Effector memory CD8-positive, alpha-beta T cell (primary cell): ENCODE measurements around the gene CLDN16.

Source experiments
- ATAC-seq: fragments of 150-1000 bp; cut with Tn5 transposase; replicated peaks from 2 replicates; pipeline ENCODE4 v1.10.0; 2021; ENCODE audit warnings: mild to moderate bottlenecking, moderate library complexity
- DNase-seq, 3 experiments: peaks; one replicate each; pipeline ENCODE4 v3.0.0; 2021
- H3K27ac Mint-ChIP-seq, 2 donors: one replicate each; pipeline ENCODE4 v1.8.0; 2022; ENCODE audit warnings: mild to moderate bottlenecking in 2 of 2, mixed read lengths in 2 of 2, moderate library complexity in 2 of 2
- H3K27me3 Mint-ChIP-seq, 2 donors: one replicate each; pipeline ENCODE4 v1.8.0; 2022; ENCODE audit warnings: mixed read lengths in 2 of 2
- H3K36me3 Mint-ChIP-seq: one replicate; pipeline ENCODE4 v1.8.0; 2022; ENCODE audit warnings: mild to moderate bottlenecking, moderate library complexity, mixed read lengths; ENCODE audit not compliant: insufficient read depth
- H3K4me1 Mint-ChIP-seq, 2 donors: one replicate each; pipeline ENCODE4 v1.8.0; 2022; ENCODE audit warnings: low read depth in 2 of 2, mixed read lengths in 2 of 2
- H3K4me3 Mint-ChIP-seq, 2 donors: one replicate each; pipeline ENCODE4 v1.8.0; 2022; ENCODE audit warnings: mild to moderate bottlenecking in 2 of 2, mixed read lengths in 2 of 2, moderate library complexity in 2 of 2
- H3K9me3 Mint-ChIP-seq, 2 donors: one replicate each; pipeline ENCODE4 v1.8.0; 2022; ENCODE audit warnings: mixed read lengths in 2 of 2

Gene CLDN16

DNA sequence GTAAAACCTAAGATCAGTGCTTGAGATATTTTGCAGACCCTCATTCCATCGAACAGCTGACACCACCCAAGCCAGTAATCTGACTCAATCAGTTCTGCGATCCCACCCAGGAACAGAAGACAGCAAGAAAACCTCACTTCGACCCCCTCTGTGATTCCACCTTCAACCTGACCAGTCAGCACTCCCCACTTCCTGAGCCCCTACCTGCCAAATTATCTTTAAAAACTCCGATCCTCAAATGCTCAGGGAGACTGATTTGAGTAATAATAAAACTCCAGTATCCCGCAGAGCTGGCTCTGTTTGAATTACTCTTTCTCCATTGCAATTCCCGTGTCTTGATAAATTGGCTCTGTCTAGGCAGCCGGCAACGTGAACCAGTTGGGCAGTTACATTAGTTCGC, 25.7 kb upstream of the CLDN16 start:
- no peak overlapping the region for H3K4me3 Mint-ChIP-seq
- DNase-seq (no peak), ATAC-seq (no peak)
- H3K4me1 Mint-ChIP-seq = no peaks in the 10 kb centered on the region
- H3K9me3 Mint-ChIP-seq = no peaks in the 10 kb centered on the region
- no peaks in the 10 kb centered on the region for H3K36me3 Mint-ChIP-seq
- no peak overlapping the region for H3K27ac Mint-ChIP-seq
- peaks cover 19 to 23% of the 10 kb centered on the region in 2 donors for H3K27me3 Mint-ChIP-seq

DNA sequence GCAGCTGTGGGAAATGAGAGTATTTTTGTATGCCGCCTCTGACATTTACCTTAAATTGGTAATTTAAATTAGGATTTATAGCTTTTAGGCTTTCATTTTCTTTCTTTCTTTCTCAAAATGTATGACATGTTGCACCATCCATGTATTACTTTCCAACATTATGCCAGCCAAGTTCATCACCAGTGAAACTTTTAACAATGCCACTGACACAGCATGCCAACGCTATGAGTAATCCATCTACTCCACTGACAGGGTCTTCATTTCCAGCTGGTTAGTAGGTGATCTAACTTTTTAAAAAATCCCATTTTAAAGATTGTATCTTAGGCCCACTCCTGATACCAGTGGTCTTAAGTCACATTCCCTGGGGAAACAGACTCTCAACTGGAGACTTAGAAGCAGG, 21.8 kb upstream of the CLDN16 start:
- peaks cover 14 to 23% of the 10 kb centered on the region in 2 donors for H3K27me3 Mint-ChIP-seq
- H3K9me3 Mint-ChIP-seq = no peaks in the 10 kb centered on the region
- ATAC-seq (no peak), DNase-seq (no peak)
- no peaks in the 10 kb centered on the region for H3K4me1 Mint-ChIP-seq
- H3K36me3 Mint-ChIP-seq = peaks cover 3% of the 10 kb centered on the region
- H3K27ac Mint-ChIP-seq = no peak overlapping the region
- H3K4me3 Mint-ChIP-seq = no peak overlapping the region

DNA sequence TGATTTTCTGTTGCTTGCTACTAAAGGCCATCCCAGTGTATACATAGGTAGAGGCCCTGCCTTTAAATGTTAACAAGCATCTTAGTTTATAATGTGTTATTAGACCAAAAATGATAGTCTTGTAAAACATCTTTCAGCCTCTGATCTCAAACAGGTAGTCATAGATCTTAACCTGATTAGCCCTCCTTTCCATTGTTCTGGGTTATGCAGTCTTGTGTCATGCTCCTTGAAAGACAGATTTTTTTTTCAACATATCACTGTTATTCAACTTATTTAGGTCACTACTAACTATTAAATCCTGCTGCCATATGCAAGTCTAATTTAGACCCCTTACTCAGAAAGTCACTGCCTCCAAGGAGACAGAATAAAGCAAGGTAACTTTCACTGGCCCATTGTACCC, 19.1 kb upstream of the CLDN16 start:
- no peak for ATAC-seq
- Mint-ChIP-seq H3K4me1 (no peaks in the 10 kb centered on the region), H3K27me3 (peaks cover 20 to 35% of the 10 kb centered on the region in 2 donors), H3K36me3 (peaks cover 3% of the 10 kb centered on the region), H3K9me3 (no peaks in the 10 kb centered on the region), H3K27ac (no peak overlapping the region), H3K4me3 (no peak overlapping the region)
- DNase-seq = no peak

DNA sequence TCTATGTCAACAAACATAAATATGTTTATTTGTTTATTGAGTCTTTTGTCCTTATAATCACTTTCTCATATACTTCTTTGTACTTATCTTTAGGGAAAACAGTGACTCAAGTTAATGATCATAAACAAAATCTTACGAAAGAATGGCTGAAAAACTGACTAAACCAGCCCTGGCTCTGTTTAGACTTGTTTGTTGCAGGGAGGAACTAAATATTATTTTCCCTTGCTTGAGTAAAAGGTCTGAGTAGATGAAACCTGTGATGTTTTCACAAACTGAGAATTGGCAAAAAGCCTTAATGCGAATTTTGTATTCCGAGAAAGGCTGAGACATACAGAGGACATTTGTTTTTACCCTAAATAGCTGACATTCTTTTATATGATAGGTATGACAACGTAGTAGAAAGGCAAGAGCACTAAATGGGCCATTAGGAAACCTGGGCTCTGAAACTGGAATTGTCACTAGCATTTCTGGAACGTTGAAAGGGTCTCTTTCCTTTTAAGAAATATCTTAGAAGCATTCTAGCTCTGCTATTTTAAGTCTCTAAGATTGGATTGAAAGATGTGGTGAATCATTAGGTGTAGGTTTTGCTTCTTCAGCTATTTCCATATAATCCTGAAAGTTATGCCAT, 18.2 kb upstream of the CLDN16 start:
- H3K4me3 Mint-ChIP-seq = no peak overlapping the region
- no peak overlapping the region for H3K27ac Mint-ChIP-seq
- no peak for DNase-seq
- H3K4me1 Mint-ChIP-seq = no peaks in the 10 kb centered on the region
- no peaks in the 10 kb centered on the region for H3K9me3 Mint-ChIP-seq
- H3K36me3 Mint-ChIP-seq = peaks cover 3% of the 10 kb centered on the region
- ATAC-seq = no peak
- peaks cover 20 to 27% of the 10 kb centered on the region in 2 donors for H3K27me3 Mint-ChIP-seq

DNA sequence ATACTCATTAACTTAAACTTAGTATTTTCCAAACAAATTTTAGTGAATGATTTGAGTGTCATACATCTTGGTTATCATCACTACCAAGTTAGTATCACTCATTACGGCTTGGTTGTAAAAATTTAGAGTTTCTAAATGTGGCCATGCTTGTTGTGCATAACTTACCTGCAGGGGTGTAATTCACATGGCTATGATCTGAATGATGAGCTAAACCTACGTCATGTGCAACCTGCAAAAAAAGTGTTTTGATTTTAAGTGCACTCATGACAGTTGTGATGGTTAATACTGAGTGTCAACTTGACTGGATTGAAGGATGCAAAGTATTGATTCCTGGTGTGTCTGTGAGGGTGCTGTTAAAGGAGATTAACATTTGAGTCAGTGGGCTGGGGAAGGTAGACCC, 17.6 kb upstream of the CLDN16 start:
- Mint-ChIP-seq H3K4me3 (no peak overlapping the region), H3K9me3 (no peaks in the 10 kb centered on the region), H3K36me3 (peaks cover 3% of the 10 kb centered on the region), H3K4me1 (no peaks in the 10 kb centered on the region), H3K27ac (no peak overlapping the region), H3K27me3 (peaks cover 15 to 21% of the 10 kb centered on the region in 2 donors)
- ATAC-seq = no peak
- no peak for DNase-seq

DNA sequence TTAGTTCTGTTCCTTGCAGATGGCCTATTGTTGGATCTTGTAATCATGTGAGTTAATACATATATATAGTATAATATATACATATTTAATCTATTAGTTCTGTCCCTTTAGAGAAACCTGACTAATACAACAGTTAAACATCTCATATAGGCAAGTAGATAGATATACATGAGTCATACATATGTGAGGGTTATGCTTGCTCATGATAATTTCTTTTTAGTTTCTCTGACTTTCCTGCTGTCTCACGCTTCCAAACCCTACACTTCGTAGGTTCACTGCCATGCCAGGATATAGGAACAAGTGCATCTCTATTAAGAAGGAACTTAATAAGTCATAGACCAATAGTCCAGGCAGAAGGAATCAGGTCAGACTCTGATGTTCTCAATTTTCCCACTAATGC, 16.8 kb upstream of the CLDN16 start:
- no peak overlapping the region for H3K27ac Mint-ChIP-seq
- H3K4me1 Mint-ChIP-seq = no peaks in the 10 kb centered on the region
- no peaks in the 10 kb centered on the region for H3K9me3 Mint-ChIP-seq
- H3K27me3 Mint-ChIP-seq = peaks cover 20 to 22% of the 10 kb centered on the region in 2 donors
- peaks cover 3% of the 10 kb centered on the region for H3K36me3 Mint-ChIP-seq
- DNase-seq (no peak), ATAC-seq (no peak)
- H3K4me3 Mint-ChIP-seq = no peak overlapping the region

DNA sequence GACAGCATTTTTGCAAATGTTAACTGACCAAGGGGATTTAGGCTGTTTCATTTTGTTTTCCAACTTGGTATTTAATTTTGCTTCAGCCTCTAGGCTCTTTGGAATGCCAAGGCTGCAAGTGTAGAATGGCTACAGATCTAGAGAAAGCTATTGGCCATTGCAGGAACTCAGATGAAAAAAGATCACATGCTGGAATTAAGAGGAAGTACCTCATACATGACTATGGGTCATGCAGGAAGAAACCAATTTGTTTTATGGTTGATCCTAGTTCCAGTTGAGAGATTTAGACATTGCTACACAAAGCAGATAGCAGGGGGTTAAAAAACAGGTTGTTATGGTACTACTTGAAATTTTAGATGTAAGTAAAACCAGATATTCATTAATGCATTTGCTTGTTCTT, 12.7 kb upstream of the CLDN16 start:
- Mint-ChIP-seq H3K36me3 (no peaks in the 10 kb centered on the region), H3K4me3 (no peak overlapping the region), H3K9me3 (no peaks in the 10 kb centered on the region), H3K27me3 (peaks cover 30 to 32% of the 10 kb centered on the region in 2 donors), H3K4me1 (no peaks in the 10 kb centered on the region), H3K27ac (no peak overlapping the region)
- DNase-seq = no peak
- no peak for ATAC-seq

DNA sequence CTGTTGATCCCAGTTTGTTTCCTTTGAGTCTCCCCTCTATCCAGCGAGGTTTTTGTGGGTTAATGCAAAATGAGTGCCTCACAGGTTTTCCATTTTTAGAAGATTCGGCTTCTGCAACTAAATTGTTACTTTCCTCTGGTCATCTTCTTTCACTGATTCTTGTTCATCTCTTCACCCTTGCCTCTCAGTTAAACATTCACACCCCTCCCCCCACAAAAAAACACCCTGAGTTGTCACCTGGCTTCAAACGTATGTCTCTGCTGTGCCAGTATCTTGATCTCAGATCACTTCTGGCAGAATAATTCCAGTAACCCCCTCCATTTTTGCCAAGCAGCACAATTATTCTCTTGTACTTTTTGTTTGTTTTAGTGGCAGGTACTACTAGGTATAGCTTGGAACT, 12.3 kb upstream of the CLDN16 start:
- ATAC-seq (no peak), DNase-seq (no peak)
- H3K36me3 Mint-ChIP-seq = no peaks in the 10 kb centered on the region
- H3K27me3 Mint-ChIP-seq = peaks cover 30 to 34% of the 10 kb centered on the region in 2 donors
- no peak overlapping the region for H3K27ac Mint-ChIP-seq
- H3K9me3 Mint-ChIP-seq = no peaks in the 10 kb centered on the region
- H3K4me1 Mint-ChIP-seq = no peaks in the 10 kb centered on the region
- H3K4me3 Mint-ChIP-seq = no peak overlapping the region

DNA sequence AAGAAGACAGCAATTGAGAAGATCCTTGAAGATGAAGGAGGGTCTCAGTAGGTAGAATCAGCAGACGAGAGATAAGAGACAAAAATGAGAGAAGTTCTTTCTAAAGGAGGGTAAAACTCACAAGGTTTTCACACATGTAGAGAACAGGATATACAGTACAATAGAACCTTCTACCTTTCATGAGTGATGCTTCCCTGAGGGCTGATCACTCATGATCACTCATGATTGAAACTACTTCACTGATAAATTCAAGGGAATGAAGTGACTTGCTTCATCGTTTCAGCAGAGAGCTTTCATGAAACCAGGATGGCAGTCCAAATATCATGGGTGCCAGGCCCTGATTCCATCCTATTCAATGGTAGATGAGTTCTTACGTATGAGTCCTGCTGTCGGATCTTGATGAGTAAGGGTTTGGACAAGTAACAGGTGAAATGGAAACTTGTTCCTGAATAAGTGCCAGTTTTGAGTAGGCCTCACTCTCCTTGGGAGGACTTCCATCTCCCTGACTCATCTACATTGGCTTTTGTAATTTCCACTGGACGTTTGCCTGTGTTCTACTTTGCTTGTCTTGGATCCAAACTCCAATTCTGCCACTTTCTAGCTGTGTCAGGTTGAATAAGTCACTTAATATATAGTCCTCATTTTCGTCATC, 9.6 kb upstream of the CLDN16 start:
- Mint-ChIP-seq H3K4me3 (no peak overlapping the region), H3K27ac (no peak overlapping the region), H3K4me1 (no peaks in the 10 kb centered on the region), H3K27me3 (peaks cover 13 to 30% of the 10 kb centered on the region in 2 donors), H3K9me3 (no peaks in the 10 kb centered on the region), H3K36me3 (no peaks in the 10 kb centered on the region)
- ATAC-seq (no peak), DNase-seq (no peak)

DNA sequence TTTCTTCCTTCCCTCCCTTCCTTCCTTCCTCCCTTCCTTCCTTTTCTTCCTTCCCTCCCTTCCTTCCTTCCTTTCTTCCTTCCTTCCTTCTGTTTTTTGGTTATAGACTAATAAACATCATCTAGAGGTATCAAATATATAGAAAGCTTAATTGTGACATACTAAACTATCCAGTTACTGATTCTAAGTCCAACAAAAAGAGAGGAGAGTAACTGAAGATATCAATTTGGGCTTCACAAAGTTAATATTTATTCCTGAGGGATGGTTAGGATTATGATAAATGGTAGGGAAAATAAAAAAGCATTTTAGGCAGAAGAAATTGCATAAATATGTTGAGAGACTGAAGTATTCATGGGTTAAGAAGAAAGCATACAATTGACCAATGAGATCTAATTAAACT, 7.8 kb upstream of the CLDN16 start:
- Mint-ChIP-seq H3K4me1 (no peaks in the 10 kb centered on the region), H3K4me3 (no peak overlapping the region), H3K9me3 (no peaks in the 10 kb centered on the region), H3K27me3 (peaks cover 13 to 26% of the 10 kb centered on the region in 2 donors), H3K27ac (no peak overlapping the region), H3K36me3 (no peaks in the 10 kb centered on the region)
- ATAC-seq (no peak), DNase-seq (no peak)

DNA sequence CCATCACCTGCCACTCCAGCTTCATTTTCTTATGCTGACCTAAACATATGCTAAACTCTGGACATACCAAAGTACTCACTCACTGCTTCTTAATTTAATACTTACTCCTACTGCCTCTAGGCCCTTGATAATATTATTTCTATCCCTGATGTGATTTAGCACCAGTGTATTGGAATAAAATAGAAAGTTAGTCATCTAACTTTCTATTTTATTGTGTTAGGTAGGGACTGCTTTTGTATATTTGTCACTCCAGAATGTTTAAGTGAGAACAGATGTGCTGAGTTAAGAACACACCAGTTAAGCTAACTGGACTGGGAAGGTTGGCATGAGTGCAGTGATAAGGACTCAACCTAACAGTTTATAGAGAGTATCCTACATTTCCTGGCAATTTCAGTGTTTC, 6.5 kb upstream of the CLDN16 start:
- no peak overlapping the region for H3K4me3 Mint-ChIP-seq
- H3K27me3 Mint-ChIP-seq = peaks cover 5 to 22% of the 10 kb centered on the region in 2 donors
- DNase-seq (no peak), ATAC-seq (no peak)
- no peaks in the 10 kb centered on the region for H3K9me3 Mint-ChIP-seq
- no peak overlapping the region for H3K27ac Mint-ChIP-seq
- no peaks in the 10 kb centered on the region for H3K36me3 Mint-ChIP-seq
- no peaks in the 10 kb centered on the region for H3K4me1 Mint-ChIP-seq

DNA sequence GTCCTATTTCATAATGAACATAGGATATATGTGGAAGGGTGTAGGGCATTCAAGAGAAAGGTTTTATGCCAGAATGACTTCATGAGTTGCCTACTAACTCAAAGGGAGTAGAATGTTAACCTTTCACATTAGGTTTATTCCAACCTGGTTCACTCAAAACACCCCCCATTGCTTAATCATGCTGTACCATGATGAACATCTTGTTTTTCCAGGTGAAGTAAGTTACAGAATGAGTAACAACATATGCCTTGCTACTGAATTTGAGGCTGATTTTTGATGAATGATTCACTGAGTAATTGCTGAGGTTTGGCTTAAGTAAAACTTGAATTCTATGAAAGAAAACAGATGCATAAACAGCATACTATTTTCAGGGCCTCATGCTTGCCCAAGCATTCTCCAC, 5.9 kb upstream of the CLDN16 start:
- no peak overlapping the region for H3K4me3 Mint-ChIP-seq
- no peaks in the 10 kb centered on the region for H3K9me3 Mint-ChIP-seq
- H3K27ac Mint-ChIP-seq = no peak overlapping the region
- no peak for DNase-seq
- ATAC-seq = no peak
- H3K27me3 Mint-ChIP-seq = peaks cover 0 to 16% of the 10 kb centered on the region in 2 donors
- no peaks in the 10 kb centered on the region for H3K4me1 Mint-ChIP-seq
- H3K36me3 Mint-ChIP-seq = no peaks in the 10 kb centered on the region

DNA sequence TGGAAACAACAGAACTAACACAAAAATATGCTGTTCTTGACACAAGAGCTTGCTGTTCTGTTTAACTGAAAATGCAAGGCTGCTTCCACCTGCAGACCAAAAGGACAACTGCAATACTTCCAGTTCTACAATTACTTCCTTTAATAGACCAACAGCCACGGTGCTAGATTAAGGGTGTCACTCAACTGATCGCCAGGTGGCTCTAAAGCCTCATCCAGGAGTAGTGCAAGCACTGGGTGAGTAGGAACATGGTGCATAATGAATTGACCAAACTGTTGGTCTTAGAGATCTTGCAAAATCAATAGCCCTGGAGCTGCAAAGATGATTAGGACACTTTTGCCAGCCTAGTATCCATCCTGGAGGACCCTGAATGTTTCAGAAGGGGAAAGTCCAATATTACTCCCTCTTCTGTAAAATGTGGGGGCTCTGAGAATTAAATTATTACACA, 3.6 kb upstream of the CLDN16 start:
- DNase-seq = no peak
- Mint-ChIP-seq H3K4me1 (no peaks in the 10 kb centered on the region), H3K27me3 (peaks cover 8 to 28% of the 10 kb centered on the region in 2 donors), H3K27ac (no peak overlapping the region), H3K36me3 (no peaks in the 10 kb centered on the region), H3K4me3 (no peak overlapping the region), H3K9me3 (no peaks in the 10 kb centered on the region)
- no peak for ATAC-seq
